ENCODE measurements around the gene ARL16.

- TF ChIP-seq CTCF (IDR thresholded peaks at IDR 0.05) (no peak), POLR2A (IDR thresholded peaks at IDR 0.05) (no peak)
Observed at GRCh38 chr17:81725439-81725838, 41.8 kb upstream of the ARL16 start.
